Measurements from ENCODE around the gene TRMT10C. TPM values are rescaled to one million over a fixed set of nuclear protein-coding genes. Genes with fewer than 3 reads are reported as not detected.

TRMT10C gene
- total RNA-seq, 1 experiment from 2014 or later = 34.2 TPM

- intact Hi-C loops (cut with micrococcal nuclease; ENCODE audit: unreplicated experiment) = no loop called here
- DNase-seq = no peak
- ChIA-PET POLR2A (ENCODE audit: unreplicated experiment) (no interaction called here), CTCF (no interaction called here)
- H2AFZ ChIP-seq = no peak overlapping the region
- H3K4me3 ChIP-seq = no peak overlapping the region
- BruUV-seq (replicated peaks) = no TSS peak
- H3F3A ChIP-seq (ENCODE audit: insufficient read depth, low read depth) = no peaks in the 10 kb centered on the region
- no peaks in the 10 kb centered on the region for H3K9me3 ChIP-seq (ENCODE audit: insufficient read depth, low read depth)
- no peaks in the 10 kb centered on the region for H3K27me3 ChIP-seq (ENCODE audit: insufficient read depth, low read depth)
- no peaks in the 10 kb centered on the region for H3K9me2 ChIP-seq (ENCODE audit: insufficient read depth)
- no peak overlapping the region for H3K27ac ChIP-seq
- no peaks in the 10 kb centered on the region for H4K20me1 ChIP-seq (ENCODE audit: insufficient read depth)
- H3K4me2 ChIP-seq = no peak overlapping the region
- TF ChIP-seq EZH2 (IDR thresholded peaks at IDR 0.05; ENCODE audit: low read depth) = no peak
- TF ChIP-seq, protein P1, sequence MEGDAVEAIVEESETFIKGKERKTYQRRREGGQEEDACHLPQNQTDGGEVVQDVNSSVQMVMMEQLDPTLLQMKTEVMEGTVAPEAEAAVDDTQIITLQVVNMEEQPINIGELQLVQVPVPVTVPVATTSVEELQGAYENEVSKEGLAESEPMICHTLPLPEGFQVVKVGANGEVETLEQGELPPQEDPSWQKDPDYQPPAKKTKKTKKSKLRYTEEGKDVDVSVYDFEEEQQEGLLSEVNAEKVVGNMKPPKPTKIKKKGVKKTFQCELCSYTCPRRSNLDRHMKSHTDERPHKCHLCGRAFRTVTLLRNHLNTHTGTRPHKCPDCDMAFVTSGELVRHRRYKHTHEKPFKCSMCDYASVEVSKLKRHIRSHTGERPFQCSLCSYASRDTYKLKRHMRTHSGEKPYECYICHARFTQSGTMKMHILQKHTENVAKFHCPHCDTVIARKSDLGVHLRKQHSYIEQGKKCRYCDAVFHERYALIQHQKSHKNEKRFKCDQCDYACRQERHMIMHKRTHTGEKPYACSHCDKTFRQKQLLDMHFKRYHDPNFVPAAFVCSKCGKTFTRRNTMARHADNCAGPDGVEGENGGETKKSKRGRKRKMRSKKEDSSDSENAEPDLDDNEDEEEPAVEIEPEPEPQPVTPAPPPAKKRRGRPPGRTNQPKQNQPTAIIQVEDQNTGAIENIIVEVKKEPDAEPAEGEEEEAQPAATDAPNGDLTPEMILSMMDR (conservative IDR thresholded peaks at IDR 0.05) = no peak
- H3K36me3 ChIP-seq (ENCODE audit: low read depth) = no peaks in the 10 kb centered on the region
- H3K4me1 ChIP-seq (replicated peaks; ENCODE audit: insufficient read depth) = no peaks in the 10 kb centered on the region
- no peaks in the 10 kb centered on the region for H3K79me2 ChIP-seq (ENCODE audit: low read depth)
Observed at GRCh38 chr3:101615525-101615924, 53.9 kb downstream of the TRMT10C start.

Other genes starting within 250 kb of the TRMT10C start
- 0.05 and 0.11 TPM in 2 replicates for gene IMPG2, start 241.3 kb upstream of the TRMT10C start, total RNA-seq (2021)
- gene SENP7, start 48.7 kb upstream of the TRMT10C start, total RNA-seq (2021) = 11.1 and 17.4 TPM in 2 replicates
- 164 and 223 TPM in 2 replicates for gene PCNP, start 12.3 kb downstream of the TRMT10C start, total RNA-seq (2021)
- 18.0 and 22.1 TPM in 2 replicates for gene ZBTB11, start 115.3 kb downstream of the TRMT10C start, total RNA-seq (2021)
- gene RPL24, start 124.8 kb downstream of the TRMT10C start, total RNA-seq (2021) = 1,834 and 1,944 TPM in 2 replicates
- gene CEP97, start 162.7 kb downstream of the TRMT10C start, total RNA-seq (2021) = 13.4 and 20.6 TPM in 2 replicates
- gene NXPE3, start 217.3 kb downstream of the TRMT10C start, total RNA-seq (2021) = 12.0 and 12.8 TPM in 2 replicates

Data from PC-9 (cell line).